HepG2 (cell line): ENCODE measurements around the gene DAG1. TPM values are rescaled to one million over a fixed set of nuclear protein-coding genes. Genes with fewer than 3 reads are reported as not detected.

Experiments used
- ATAC-seq: fragments of 200-7000 bp; cut with Tn5 transposase; 3 replicates; pipeline ENCODE4 v1.9.1; 2020; ENCODE audit warnings: mild to moderate bottlenecking, moderate library complexity
- BruUV-seq: library from RNA; stranded (reverse); fragments of 400-500 nt; replicated peaks from 2 replicates; lab custom pipeline; 2021; lab: Mats Ljungman, UMichigan
- CTCF ChIA-PET: fragments of 300-600 bp; formaldehyde crosslinking; extraction: SDS; loops from one replicate; lab custom pipeline; 2021; ENCODE audit warnings: low total read pairs, inconsistent platforms, low intra/inter-chr PET ratio; lab: Yijun Ruan, JAX
- POLR2A ChIA-PET: fragments of 350-600 bp; sonication (Branson Sonifier 250); formaldehyde crosslinking; loops from one replicate; lab custom pipeline; 2020; ENCODE audit warnings: antibody characterized with exemption, inconsistent platforms; lab: Yijun Ruan, JAX
- DNase-seq: peaks from one replicate; pipeline ENCODE4 v3.0.0-alpha.2; 2015; ENCODE audit warnings: low spot score
- FAIRE-seq: peaks from 3 replicates; lab custom pipeline; 2011; peaks lifted over from hg19 to GRCh38; lab: Jason Lieb, UNC
- H2AFZ ChIP-seq: one replicate; pipeline ENCODE4 v1.6.1; 2011; ENCODE audit warnings: low read length, inconsistent platforms
- H3K27ac ChIP-seq: fragments of 300-600 bp; 3 replicates; pipeline ENCODE4 v1.8.0; 2011; ENCODE audit warnings: mixed run types, mild to moderate bottlenecking, mixed read lengths, low read length, inconsistent platforms; ENCODE audit not compliant: insufficient read depth; ENCODE audit errors: extremely low read length
- H3K27me3 ChIP-seq, 2 experiments: fragments of 200-600 bp in 1 of 2; 2 replicates in 1 of 2; 3 replicates in 1 of 2; pipeline versions ENCODE4 v1.6.0 to v1.8.0; 2011; ENCODE audit warnings: low read length in 2 of 2, mild to moderate bottlenecking in 2 of 2, moderate library complexity in 2 of 2, inconsistent platforms in 1 of 2; ENCODE audit not compliant: insufficient read depth in 2 of 2, control insufficient read depth in 1 of 2
- H3K36me3 ChIP-seq, 2 experiments: fragments of 200-600 bp in 1 of 2; replicated peaks in 1 of 2; 2 replicates in 1 of 2; 3 replicates in 1 of 2; pipeline versions ENCODE4 v1.5.1 to v1.8.0; 2011; ENCODE audit warnings: low read length in 2 of 2, inconsistent platforms in 1 of 2; ENCODE audit not compliant: insufficient read depth in 2 of 2, control insufficient read depth in 1 of 2
- H3K4me1 ChIP-seq: 2 replicates; pipeline ENCODE4 v1.5.1; 2012; ENCODE audit warnings: low read length, inconsistent platforms; ENCODE audit not compliant: insufficient read depth
- H3K4me2 ChIP-seq: 2 replicates; pipeline ENCODE4 v1.6.0; 2011; ENCODE audit warnings: low read depth, low read length, inconsistent platforms
- H3K4me3 ChIP-seq, 3 experiments: fragments of 200-600 bp in 1 of 3; sonication (generic), shearing (Covaris generic) in 1 of 3; replicated peaks in 1 of 3; 2 replicates each; pipeline ENCODE4 v1.5.1; 2011 to 2016; ENCODE audit warnings: low read length in 3 of 3, inconsistent platforms in 2 of 3, low read depth in 2 of 3, mild to moderate bottlenecking in 2 of 3, control low read depth in 1 of 3, mixed read lengths in 1 of 3; ENCODE audit not compliant: insufficient read depth in 1 of 3
- H3K79me2 ChIP-seq: one replicate; pipeline ENCODE4 v1.6.1; 2011; ENCODE audit warnings: low read length, inconsistent platforms; ENCODE audit not compliant: insufficient read depth
- H3K9ac ChIP-seq: 2 replicates; pipeline ENCODE4 v1.6.0; 2011; ENCODE audit warnings: mild to moderate bottlenecking, low read depth, low read length, inconsistent platforms; ENCODE audit not compliant: insufficient read depth
- H3K9me3 ChIP-seq: 2 replicates; pipeline ENCODE4 v1.5.1; 2012; ENCODE audit warnings: mild to moderate bottlenecking, low read length
- H4K20me1 ChIP-seq: 2 replicates; pipeline ENCODE4 v1.6.0; 2011; ENCODE audit warnings: inconsistent platforms, mild to moderate bottlenecking, low read length, moderate library complexity; ENCODE audit not compliant: insufficient read depth
- BCL3 ChIP-seq: sonication (generic); formaldehyde crosslinking; IDR thresholded peaks from 2 replicates; pipeline ENCODE4 v1.5.1; 2020; ENCODE audit warnings: mild to moderate bottlenecking, missing genetic modification reagents, moderate library complexity
- DNMT1 ChIP-seq: sonication (generic); formaldehyde crosslinking; IDR thresholded peaks from 2 replicates; pipeline ENCODE4 v1.5.1; 2020; ENCODE audit warnings: mild to moderate bottlenecking, missing genetic modification reagents
- GATAD2A ChIP-seq: IDR thresholded peaks from 2 replicates; pipeline ENCODE4 v1.6.1; 2016
- KLF12 ChIP-seq: sonication (generic); formaldehyde crosslinking; IDR thresholded peaks from 2 replicates; pipeline ENCODE4 v1.4.0; 2020; ENCODE audit warnings: missing genetic modification reagents, borderline replicate concordance
- MAFG ChIP-seq: sonication (generic); formaldehyde crosslinking; IDR thresholded peaks from 2 replicates; pipeline ENCODE4 v1.5.1; 2020; ENCODE audit warnings: mild to moderate bottlenecking, missing genetic modification reagents
- NCOR1 ChIP-seq: fragments of 200-600 bp; sonication (generic); IDR thresholded peaks from 2 replicates; pipeline ENCODE4 v1.7.0; 2017; ENCODE audit warnings: antibody characterized with exemption, low read length, borderline replicate concordance
- NFIB ChIP-seq: sonication (generic); formaldehyde crosslinking; IDR thresholded peaks from 2 replicates; pipeline ENCODE4 v1.9.0; 2021; ENCODE audit warnings: missing genetic modification reagents, mild to moderate bottlenecking, borderline replicate concordance
- NR2F2 ChIP-seq: IDR thresholded peaks from 2 replicates; pipeline ENCODE4 v1.6.1; 2012; ENCODE audit warnings: low read depth, inconsistent platforms, borderline replicate concordance
- SKI ChIP-seq: fragments of 450-650 bp; IDR thresholded peaks from one replicate; pipeline ENCODE4 v1.6.1; 2018; ENCODE audit warnings: mild to moderate bottlenecking; ENCODE audit not compliant: partially characterized antibody
- SOX13 ChIP-seq, 3 experiments: fragments of 450-650 bp in 1 of 3; sonication (generic) in 1 of 3; formaldehyde crosslinking in 1 of 3; IDR thresholded peaks in 2 of 3; conservative IDR thresholded peaks in 1 of 3; 2 replicates each; pipeline versions ENCODE4 v1.5.0 to v1.6.1; 2016 to 2020; ENCODE audit warnings: antibody characterized with exemption in 1 of 3, mild to moderate bottlenecking in 1 of 3, missing compliant biosample characterization in 1 of 3, missing genetic modification reagents in 1 of 3, moderate library complexity in 1 of 3
- SRY ChIP-seq: sonication (generic); formaldehyde crosslinking; IDR thresholded peaks from 2 replicates; pipeline ENCODE4 v1.8.0; 2022; ENCODE audit warnings: mild to moderate bottlenecking, missing genetic modification reagents
- TCF12 ChIP-seq, 2 experiments: fragments of 450-650 bp in 1 of 2; sonication (generic) in 1 of 2; formaldehyde crosslinking in 1 of 2; IDR thresholded peaks; 2 replicates each; pipeline versions ENCODE4 v1.6.1 to v1.8.0; 2017 to 2022; ENCODE audit warnings: antibody characterized with exemption in 1 of 2, mild to moderate bottlenecking in 1 of 2, missing genetic modification reagents in 1 of 2, moderate library complexity in 1 of 2
- XBP1 ChIP-seq: sonication (generic); formaldehyde crosslinking; IDR thresholded peaks from 2 replicates; pipeline ENCODE4 v1.5.0; 2020; ENCODE audit warnings: missing genetic modification reagents
- ZNF121 ChIP-seq: sonication (generic); formaldehyde crosslinking; IDR thresholded peaks from 2 replicates; pipeline ENCODE4 v1.5.0; 2020; ENCODE audit warnings: mild to moderate bottlenecking, missing genetic modification reagents
- ZNF446 ChIP-seq: sonication (generic); formaldehyde crosslinking; IDR thresholded peaks from 2 replicates; pipeline ENCODE4 v1.5.0; 2020; ENCODE audit warnings: mild to moderate bottlenecking, missing genetic modification reagents
- ZNF7 ChIP-seq: IDR thresholded peaks from 2 replicates; pipeline ENCODE4 v1.6.1; 2016; ENCODE audit warnings: missing biosample characterization, missing genetic modification reagents
- ZNF713 ChIP-seq: sonication (generic); formaldehyde crosslinking; IDR thresholded peaks from 2 replicates; pipeline ENCODE4 v1.4.0; 2020; ENCODE audit warnings: mild to moderate bottlenecking, missing genetic modification reagents
- ZNF816 ChIP-seq: sonication (generic); formaldehyde crosslinking; IDR thresholded peaks from 2 replicates; pipeline ENCODE4 v1.8.0; 2022; ENCODE audit warnings: missing genetic modification reagents, mild to moderate bottlenecking, borderline replicate concordance
- ZNF839 ChIP-seq: sonication (generic); formaldehyde crosslinking; IDR thresholded peaks from 2 replicates; pipeline ENCODE4 v1.4.0; 2020; ENCODE audit warnings: missing genetic modification reagents, mild to moderate bottlenecking, borderline replicate concordance
- ZSCAN25 ChIP-seq: sonication (generic); formaldehyde crosslinking; IDR thresholded peaks from 2 replicates; pipeline ENCODE4 v1.8.0; 2022; ENCODE audit warnings: mild to moderate bottlenecking, missing genetic modification reagents
- WGBS: methylation state at CpG from one replicate; pipeline ENCODE4 v1.1.6; 2017; ENCODE audit warnings: low lambda C conversion rate; 5-methylcytosine and 5-hydroxymethylcytosine counted together
- in situ Hi-C: cut with HindIII; loops from 2 replicates; pipeline ENCODE4 v1.10.0; 2017; ENCODE audit warnings: low pct_unique_long_range_greater_than_20kb; ENCODE audit not compliant: extremely low pct_ligation_motif_present
- intact Hi-C: fragments of 100-400 bp; cut with micrococcal nuclease; formaldehyde crosslinking; loops from one replicate; pipeline ENCODE4 v1.10.0; 2022; ENCODE audit not compliant: unreplicated experiment
- polyA plus RNA-seq, 8 experiments: library from polyadenylated mRNA; depleted of rRNA in 3 of 8; stranded (reverse) in 7 of 8; unstranded in 1 of 8; fragments of >200 nt; fragmentation: Illumina TruSeq in 4 of 8; extraction: Trizol in 4 of 8; gene quantifications; 2 replicates each; pipeline versions ENCODE4 v1.2.1 to v1.2.3, GENCODE V29; 2011 to 2016; ENCODE audit warnings: low read depth in 4 of 8, missing spikeins in 1 of 8, mixed read lengths in 1 of 8; ENCODE audit not compliant: insufficient read depth in 1 of 8
- total RNA-seq, 5 experiments: library from RNA; depleted of rRNA; stranded (reverse); fragments of >200 nt; fragmentation: Illumina TruSeq; extraction: Trizol; gene quantifications; 2 replicates each; pipeline ENCODE4 v1.2.3, GENCODE V29; 2016; ENCODE audit warnings: low read depth in 1 of 5

DAG1 gene
- total and polyA plus RNA-seq, 2 of the 13 experiments (the other 11 are each of a cell fraction or from before 2014, with no cell fraction given): 47.3 to 50.4 TPM

- TF ChIP-seq TCF12 (IDR thresholded peaks at IDR 0.05): no peak
- no peak for TF ChIP-seq TCF12 (CRISPR knock-in tag; IDR thresholded peaks at IDR 0.05)
- no peak for TF ChIP-seq XBP1 (CRISPR knock-in tag)
- no peak for TF ChIP-seq MAFG (CRISPR knock-in tag)
- no peak for TF ChIP-seq KLF12
- no peak for TF ChIP-seq ZNF839 (CRISPR knock-in tag)
- no peak for TF ChIP-seq ZNF7 (CRISPR knock-in tag)
- no peak for TF ChIP-seq GATAD2A (CRISPR knock-in tag)
- no peak for TF ChIP-seq NCOR1
- TF ChIP-seq ZNF816 (CRISPR knock-in tag): no peak
- TF ChIP-seq, all 625 proteins: peak for 0
Observed at GRCh38 chr3:49518441-49518840, 48.4 kb downstream of the DAG1 start (continued).

- no TSS peak for BruUV-seq
- Histone ChIP-seq H3K27ac (peak overlapping the region; percentile 45), H4K20me1 (no peaks in the 10 kb centered on the region), H3K9me3 (no peaks in the 10 kb centered on the region), H2AFZ (no peak overlapping the region), H3K27me3 (no peaks in the 10 kb centered on the region; a peak in 1 of 5 replicates), H3K9ac (no peak overlapping the region), H3K4me3 (no peak overlapping the region), H3K36me3 (peaks cover 15 to 34% of the 10 kb centered on the region in 2 experiments), H3K79me2 (peaks cover 8% of the 10 kb centered on the region), H3K4me1 (peaks cover 43% of the 10 kb centered on the region), H3K4me2 (no peak overlapping the region)
- WGBS: 89% methylated on average over 6 of the region's 6 CpGs
- intact Hi-C loops (no loop called here), in situ Hi-C loops (no loop called here)
- DNase-seq (no peak), ATAC-seq (no peak), FAIRE-seq (no peak)
- ChIA-PET POLR2A (interaction anchor here (1.0 to 2.4 kb wide), 6 partner anchors 19 to 54 kb away, joined by 3 to 8 read pairs (median 6); partner anchors contain the start of gene DAG1), CTCF (no interaction called here)
- no peak for TF ChIP-seq ZSCAN25
- no peak for TF ChIP-seq BCL3
- TF ChIP-seq SKI: no peak
- TF ChIP-seq ZNF713 (CRISPR knock-in tag): no peak
- no peak for TF ChIP-seq SOX13 (IDR thresholded peaks at IDR 0.05)
- TF ChIP-seq SOX13 (CRISPR knock-in tag; conservative IDR thresholded peaks at IDR 0.05 in 1 of 2, IDR thresholded peaks at IDR 0.05 in 1 of 2): peak in 1 of 2 experiments; percentile 71; a peak in 2 of 4 replicates
- no peak for TF ChIP-seq ZNF121 (CRISPR knock-in tag)
- TF ChIP-seq SRY: no peak
- TF ChIP-seq NFIB (CRISPR knock-in tag): no peak
- TF ChIP-seq ZNF446 (CRISPR knock-in tag): no peak
- TF ChIP-seq DNMT1 (CRISPR knock-in tag): no peak
- no peak for TF ChIP-seq NR2F2
Observed at GRCh38 chr3:49519296-49519695, 49.2 kb downstream of the DAG1 start.
